Stimulated activated CD4-positive, alpha-beta T cell treated with anti-CD3 and anti-CD28 coated beads, Interleukin-4, amount 100 ng/mL, for 24 hours (primary cell): ENCODE results near the gene KASH5.

Experiments
- DNase-seq: peaks from one replicate; pipeline ENCODE4 v3.0.0-alpha.2; 2020

KASH5 gene

DNA sequence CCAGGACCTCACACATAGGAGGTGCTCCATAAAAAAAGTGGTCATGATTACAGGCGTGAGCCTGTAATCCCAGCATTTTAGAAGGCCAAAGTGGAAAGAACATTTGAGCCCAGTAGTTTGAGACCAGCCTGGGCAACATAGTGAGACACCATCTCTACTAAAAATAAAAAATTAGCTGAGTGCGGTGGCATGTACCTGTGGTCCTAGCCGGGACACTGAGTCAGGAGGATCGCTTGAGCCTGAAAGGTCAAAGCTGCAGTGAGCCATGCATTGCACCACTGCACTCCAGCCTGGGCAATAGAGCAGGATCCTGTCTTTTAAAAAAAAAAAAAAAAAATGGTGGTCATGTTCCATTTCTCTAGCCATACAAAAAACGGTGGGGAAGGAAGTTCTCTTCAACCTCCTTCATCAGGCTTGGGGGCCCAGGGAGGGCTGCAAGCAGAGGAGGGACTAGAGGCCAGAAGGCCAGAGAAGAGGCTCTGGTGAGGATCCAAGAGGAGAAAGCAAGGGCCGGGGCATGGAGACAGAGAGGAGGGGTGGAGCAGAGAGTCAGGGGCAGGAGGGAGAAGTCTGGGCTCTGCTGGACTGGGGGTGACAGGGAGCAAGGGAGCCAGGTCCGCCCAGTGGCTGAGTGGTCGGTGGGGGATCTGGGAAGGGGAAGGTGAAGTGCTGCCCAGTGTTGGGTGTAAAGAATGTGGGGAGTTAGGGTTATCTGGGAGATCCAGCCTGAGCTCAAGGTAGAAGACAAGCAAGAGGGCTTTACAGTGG lies 8.9 kb downstream of the KASH5 start:
- no peak for DNase-seq

DNA sequence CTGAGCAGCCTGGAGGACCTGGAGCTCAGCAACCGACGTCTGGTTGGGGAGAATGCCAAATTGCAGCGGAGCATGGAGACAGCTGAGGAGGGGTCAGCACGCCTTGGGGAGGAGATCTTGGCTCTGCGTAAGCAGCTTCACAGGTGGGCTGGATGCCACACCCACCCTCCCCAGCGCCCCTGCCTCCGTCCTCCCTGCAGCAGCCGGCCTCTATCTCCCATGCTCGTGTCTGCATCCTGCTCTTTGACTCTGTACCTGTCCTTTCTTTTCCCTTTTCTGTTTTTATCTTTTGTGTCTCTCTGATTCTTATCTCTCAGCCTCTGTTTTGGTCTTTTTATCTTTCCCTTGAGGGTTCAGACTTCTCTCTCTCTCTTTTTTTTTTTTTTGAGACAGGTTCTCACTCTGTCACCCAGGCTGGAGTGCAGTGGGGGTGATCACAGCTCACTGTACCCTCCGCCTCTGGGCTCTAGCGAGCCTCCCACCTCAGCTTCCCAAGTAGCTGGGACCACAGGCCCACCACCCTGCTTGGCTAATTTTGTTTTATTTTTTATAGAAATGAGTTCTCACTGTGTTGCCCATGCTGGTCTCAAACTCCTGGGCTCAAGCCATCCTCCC lies 10.1 kb downstream of the KASH5 start:
- DNase-seq: no peak

GRCh38 chr19:49398931-49399330 lies 10.9 kb downstream of the KASH5 start:
- DNase-seq: no peak

GRCh38 chr19:49400029-49400428 lies 12.0 kb downstream of the KASH5 start:
- no peak for DNase-seq

- no peak for DNase-seq
Measured at GRCh38 chr19:49403404-49404187, 15.5 kb downstream of the KASH5 start.

GRCh38 chr19:49407079-49407478 lies 19.0 kb downstream of the KASH5 start:
- no peak for DNase-seq

- DNase-seq: no peak
Measured at GRCh38 chr19:49407482-49408015, 19.5 kb downstream of the KASH5 start.

GRCh38 chr19:49408816-49409440 lies 20.9 kb downstream of the KASH5 start:
- no peak for DNase-seq

DNA sequence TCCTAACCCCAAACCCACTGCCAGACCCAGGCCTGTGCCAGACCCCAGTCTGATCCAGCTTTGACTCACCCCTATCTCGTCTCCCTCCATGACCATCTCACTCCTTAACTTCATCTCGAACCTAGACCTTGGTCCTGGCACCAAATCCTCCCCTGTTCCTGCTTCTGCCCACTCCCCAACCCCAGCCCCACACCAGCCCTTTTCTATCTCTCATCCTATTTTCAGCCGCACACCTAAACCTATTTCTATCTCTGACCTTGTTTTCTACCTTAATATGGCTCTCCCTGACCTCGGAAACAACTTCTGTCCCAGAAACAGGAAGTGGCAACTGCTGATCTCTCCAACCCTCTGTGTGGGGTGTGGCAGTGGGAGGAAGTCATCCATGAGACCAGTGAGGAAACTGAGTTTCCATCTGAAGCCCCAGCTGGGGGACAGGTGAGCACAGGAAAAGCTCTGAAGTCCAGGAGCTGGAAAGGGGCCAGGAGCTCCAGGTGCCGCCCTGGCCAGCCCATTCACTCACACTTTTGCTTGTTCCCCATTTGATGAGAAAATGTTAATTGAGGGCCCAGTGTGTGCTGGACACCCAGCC lies 21.5 kb downstream of the KASH5 start:
- peak; percentile 24 for DNase-seq

DNA sequence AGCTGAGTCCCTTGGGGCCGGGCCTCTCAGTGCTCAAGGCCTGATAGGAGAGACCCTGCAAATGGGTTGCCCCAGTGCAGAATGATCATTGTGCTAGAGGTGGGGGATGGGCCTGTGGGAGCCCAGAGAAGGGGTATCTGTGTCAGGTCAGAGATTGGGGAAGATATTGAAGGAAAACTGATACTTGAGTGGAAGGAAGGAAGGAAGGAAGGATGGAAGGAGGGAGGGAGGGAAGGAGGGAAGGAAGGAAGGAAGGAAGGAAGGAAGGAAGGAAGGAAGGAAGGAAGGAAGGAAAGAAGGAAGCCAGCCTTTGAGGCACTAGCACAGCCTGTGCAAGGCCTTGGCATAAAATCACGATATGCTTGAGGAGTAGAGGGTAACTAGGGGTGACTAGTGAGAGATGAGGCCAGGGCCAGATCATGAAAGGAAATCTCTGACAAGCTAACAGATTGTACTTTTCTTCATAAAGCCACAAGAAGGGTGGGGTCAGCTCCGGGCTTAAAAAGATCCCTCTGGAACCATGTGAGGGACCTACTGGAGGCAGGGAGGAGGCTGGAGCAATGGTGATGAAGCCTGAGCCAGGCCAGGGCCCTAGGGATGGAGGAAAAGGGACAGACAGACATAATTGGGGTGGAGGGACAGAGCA lies 23.8 kb downstream of the KASH5 start:
- no peak for DNase-seq

DNA sequence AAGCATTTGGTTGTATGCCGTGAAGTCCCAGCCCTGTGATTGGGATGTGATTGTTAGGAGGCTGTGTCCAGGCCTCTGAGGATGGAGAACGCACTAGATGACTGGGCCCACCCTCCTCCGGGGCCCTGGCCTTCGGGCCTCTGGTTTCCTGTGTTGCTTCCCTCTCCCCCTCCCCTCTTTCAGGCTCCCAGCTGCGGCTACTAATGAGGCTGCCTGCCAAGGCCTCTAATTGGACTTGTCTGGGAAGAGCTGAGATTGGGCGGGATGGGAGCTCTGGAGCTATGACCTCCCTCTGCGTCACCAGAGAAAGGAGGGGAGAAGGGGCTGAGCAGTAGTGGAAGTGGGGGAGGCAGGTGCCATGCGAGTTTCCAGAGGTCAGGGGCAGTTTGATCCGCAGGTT lies 25.3 kb downstream of the KASH5 start:
- no peak for DNase-seq

GRCh38 chr19:49414256-49414655 lies 26.2 kb downstream of the KASH5 start:
- no peak for DNase-seq

DNA sequence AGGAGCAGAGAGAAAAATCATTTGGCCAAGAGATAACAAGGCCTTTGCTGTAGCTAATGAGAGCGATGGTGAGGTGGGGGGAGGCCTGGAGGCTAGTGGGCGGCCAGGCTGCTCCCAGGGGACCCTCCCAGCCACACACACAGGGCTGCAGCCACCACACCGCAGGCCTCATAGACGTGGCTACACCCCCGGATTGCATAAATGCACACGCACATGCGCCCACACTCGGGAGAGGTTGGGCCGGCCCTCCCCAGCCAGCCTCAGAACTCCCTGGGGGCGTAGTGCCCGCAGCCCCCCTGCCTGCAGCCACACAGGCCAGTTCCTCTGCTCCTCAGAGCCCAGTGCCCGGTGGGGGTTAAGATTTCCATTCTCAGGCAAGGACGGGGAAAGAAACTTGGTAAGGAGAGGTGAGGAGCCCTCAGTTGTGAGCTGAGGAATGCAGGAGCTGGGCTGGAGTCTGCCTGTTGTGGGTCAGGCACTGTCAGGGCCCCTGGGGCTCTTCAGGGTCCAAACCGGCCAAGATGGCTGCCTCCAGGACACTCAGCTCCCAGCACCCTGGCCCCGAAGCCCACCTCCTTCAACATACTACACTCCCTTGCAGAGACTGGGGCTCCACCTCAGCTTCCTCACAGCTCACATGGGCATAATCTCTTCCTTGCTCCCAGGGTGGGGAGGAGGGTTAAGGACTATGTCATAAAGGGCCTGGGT lies 27.2 kb downstream of the KASH5 start:
- no peak for DNase-seq

DNA sequence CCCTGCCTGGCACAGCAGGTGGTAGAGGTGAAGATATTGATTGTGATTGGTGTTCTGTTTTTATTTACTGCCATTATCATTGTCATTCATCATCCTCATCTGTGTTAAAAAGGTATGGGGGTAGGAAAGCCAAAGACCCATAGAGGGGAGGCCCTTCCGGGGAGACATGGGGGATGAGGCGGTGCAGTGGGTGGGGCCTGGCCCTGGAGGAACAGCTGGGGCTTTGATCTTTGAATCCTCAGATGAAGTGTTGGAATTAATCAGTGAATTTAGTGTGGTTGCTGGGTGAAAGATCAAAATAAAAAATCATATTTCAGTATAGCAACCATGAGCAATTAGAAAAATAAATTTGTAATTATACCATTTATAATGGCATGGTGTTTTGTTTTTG lies 27.8 kb downstream of the KASH5 start:
- no peak for DNase-seq

GRCh38 chr19:49417088-49417487 lies 29.0 kb downstream of the KASH5 start:
- DNase-seq: no peak

GRCh38 chr19:49418511-49418910 lies 30.5 kb downstream of the KASH5 start:
- no peak for DNase-seq

GRCh38 chr19:49419173-49419572 lies 31.1 kb downstream of the KASH5 start:
- DNase-seq: no peak

- no peak for DNase-seq
Measured at GRCh38 chr19:49420227-49420626, 32.2 kb downstream of the KASH5 start.

GRCh38 chr19:49421039-49421877 lies 33.2 kb downstream of the KASH5 start:
- DNase-seq: peak; percentile 34

DNA sequence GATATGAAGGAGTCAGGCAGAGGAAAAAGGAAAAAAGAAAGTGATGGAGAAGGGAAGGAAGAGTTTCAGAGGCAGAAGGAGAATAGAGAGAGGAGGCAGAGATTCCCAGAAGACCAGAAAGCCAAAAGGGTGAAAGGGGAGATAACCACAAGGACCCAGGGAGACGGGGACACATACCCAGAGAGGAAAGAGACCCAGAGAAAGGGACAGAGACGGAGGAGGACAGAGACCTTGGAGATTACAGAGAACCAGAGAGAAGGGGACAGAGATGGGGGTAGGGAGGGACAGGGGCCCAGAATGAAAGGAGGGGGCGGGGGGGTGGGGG lies 33.8 kb downstream of the KASH5 start:
- no peak for DNase-seq
